Head of caudate nucleus (tissue), 42 donors: ENCODE measurements around the gene ARHGDIG.
"Not testable (repeated sequence)": the region's sequence is repeated elsewhere in the genome, so short reads cannot be mapped to it uniquely, and the experiment has no call there.

ENCODE experiments used
- DNase-seq, 42 donors: peaks; one replicate each; pipeline versions ENCODE4 v3.0.0 to v3.0.0-alpha.2; 2020 to 2021; ENCODE audit warnings: mixed read lengths in 7 of 42
- intact Hi-C: fragments of 100-400 bp; cut with DNase I; formaldehyde crosslinking; loops from one replicate; pipeline ENCODE4 v1.15.0; 2022

ARHGDIG gene

GRCh38 chr16:316741-317464 lies 36.5 kb downstream of the ARHGDIG start:
- intact Hi-C loops = no loop called here
- no peak for DNase-seq

- no peak for DNase-seq
- intact Hi-C loops = no loop called here
Measured at GRCh38 chr16:317583-317982, 37.2 kb downstream of the ARHGDIG start.

GRCh38 chr16:318628-319027 lies 38.2 kb downstream of the ARHGDIG start:
- intact Hi-C loops = no loop called here
- DNase-seq = no peak

GRCh38 chr16:320206-320605 lies 39.8 kb downstream of the ARHGDIG start:
- DNase-seq = no peak
- intact Hi-C loops = no loop called here

- intact Hi-C loops = no loop called here
- DNase-seq = no peak
Measured at GRCh38 chr16:321532-321931, 41.1 kb downstream of the ARHGDIG start.

- DNase-seq = no peak
- intact Hi-C loops = no loop called here
Measured at GRCh38 chr16:322476-323143, 42.2 kb downstream of the ARHGDIG start.

GRCh38 chr16:324201-324450 lies 43.7 kb downstream of the ARHGDIG start:
- intact Hi-C loops = no loop called here
- DNase-seq = no peak

- DNase-seq = no peak
- intact Hi-C loops = no loop called here
Measured at GRCh38 chr16:324451-325334, 44.3 kb downstream of the ARHGDIG start.

- intact Hi-C loops = no loop called here
- no peak for DNase-seq
Measured at GRCh38 chr16:325375-326145, 45.2 kb downstream of the ARHGDIG start.

GRCh38 chr16:330741-331140 lies 50.4 kb downstream of the ARHGDIG start:
- intact Hi-C loops = no loop called here
- no peak for DNase-seq

GRCh38 chr16:331181-331814 lies 50.9 kb downstream of the ARHGDIG start:
- intact Hi-C loops, DNase-seq: not testable (repeated sequence)
